Measurements from ENCODE around the gene DAB2IP. TPM values are rescaled to one million over a fixed set of nuclear protein-coding genes. Genes with fewer than 3 reads are reported as not detected.
A peak's percentile ranks its signal among the peaks of the same experiment; 100 is the strongest.

DAB2IP gene
- total and polyA plus RNA-seq, 2 experiments from 2014 or later: 8.9 to 42.8 TPM

DNA sequence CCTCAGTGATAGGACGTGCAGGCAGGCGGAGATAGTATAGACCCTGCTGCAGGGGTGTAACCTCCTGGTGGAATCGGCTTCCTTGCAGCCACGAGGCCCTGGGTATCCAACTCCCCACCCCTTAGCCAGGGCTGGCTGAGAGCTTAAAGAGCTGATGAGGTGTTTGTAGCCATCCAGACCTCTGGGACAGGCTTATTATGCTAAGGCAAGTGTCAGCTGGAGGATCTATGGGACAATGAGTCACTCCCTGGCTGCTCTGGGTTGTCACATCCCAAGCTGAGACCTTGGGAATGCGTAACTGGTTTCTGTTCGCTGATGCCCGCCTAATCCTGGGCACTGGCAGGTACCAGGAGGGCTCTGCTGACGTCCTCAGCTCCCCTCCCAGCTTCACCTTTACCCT lies 38.9 kb downstream of the DAB2IP start (continued):
- TF ChIP-seq, protein P1, sequence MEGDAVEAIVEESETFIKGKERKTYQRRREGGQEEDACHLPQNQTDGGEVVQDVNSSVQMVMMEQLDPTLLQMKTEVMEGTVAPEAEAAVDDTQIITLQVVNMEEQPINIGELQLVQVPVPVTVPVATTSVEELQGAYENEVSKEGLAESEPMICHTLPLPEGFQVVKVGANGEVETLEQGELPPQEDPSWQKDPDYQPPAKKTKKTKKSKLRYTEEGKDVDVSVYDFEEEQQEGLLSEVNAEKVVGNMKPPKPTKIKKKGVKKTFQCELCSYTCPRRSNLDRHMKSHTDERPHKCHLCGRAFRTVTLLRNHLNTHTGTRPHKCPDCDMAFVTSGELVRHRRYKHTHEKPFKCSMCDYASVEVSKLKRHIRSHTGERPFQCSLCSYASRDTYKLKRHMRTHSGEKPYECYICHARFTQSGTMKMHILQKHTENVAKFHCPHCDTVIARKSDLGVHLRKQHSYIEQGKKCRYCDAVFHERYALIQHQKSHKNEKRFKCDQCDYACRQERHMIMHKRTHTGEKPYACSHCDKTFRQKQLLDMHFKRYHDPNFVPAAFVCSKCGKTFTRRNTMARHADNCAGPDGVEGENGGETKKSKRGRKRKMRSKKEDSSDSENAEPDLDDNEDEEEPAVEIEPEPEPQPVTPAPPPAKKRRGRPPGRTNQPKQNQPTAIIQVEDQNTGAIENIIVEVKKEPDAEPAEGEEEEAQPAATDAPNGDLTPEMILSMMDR (conservative IDR thresholded peaks at IDR 0.05; ENCODE audit: low read depth in 2 of 2): no peak
- TF ChIP-seq, protein P2, sequence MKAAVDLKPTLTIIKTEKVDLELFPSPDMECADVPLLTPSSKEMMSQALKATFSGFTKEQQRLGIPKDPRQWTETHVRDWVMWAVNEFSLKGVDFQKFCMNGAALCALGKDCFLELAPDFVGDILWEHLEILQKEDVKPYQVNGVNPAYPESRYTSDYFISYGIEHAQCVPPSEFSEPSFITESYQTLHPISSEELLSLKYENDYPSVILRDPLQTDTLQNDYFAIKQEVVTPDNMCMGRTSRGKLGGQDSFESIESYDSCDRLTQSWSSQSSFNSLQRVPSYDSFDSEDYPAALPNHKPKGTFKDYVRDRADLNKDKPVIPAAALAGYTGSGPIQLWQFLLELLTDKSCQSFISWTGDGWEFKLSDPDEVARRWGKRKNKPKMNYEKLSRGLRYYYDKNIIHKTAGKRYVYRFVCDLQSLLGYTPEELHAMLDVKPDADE (IDR thresholded peaks at IDR 0.05): no peak
- TF ChIP-seq STAT1 (IDR thresholded peaks at IDR 0.05; ENCODE audit: unreplicated experiment) (no peak), JUNB (IDR thresholded peaks at IDR 0.05; ENCODE audit: unreplicated experiment) (no peak), EZH2phosphoT487 (IDR thresholded peaks at IDR 0.05; ENCODE audit: unreplicated experiment) (no peak), EZH2 (IDR thresholded peaks at IDR 0.05; ENCODE audit: low read depth, unreplicated experiment) (no peak)

DNA sequence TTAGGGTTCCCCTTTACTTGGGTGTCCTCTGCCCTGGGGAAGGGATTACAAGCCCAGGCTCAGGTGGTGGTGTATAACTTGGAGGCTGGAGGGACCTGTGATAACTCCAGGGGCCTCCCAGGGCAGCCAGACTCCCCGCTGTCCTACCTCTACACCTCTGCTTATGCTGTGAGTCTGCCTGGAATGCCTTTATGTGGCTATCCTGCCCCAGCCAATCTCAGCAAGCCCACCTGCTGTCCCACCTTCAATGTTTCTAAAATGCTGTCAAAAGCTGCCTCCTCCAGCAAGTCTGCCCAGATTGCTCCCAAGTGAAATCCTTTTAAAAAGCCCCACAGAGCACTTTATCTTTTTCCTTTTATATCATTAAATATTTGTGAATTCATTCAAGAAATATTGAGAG lies 39.3 kb downstream of the DAB2IP start:
- no peaks in the 10 kb centered on the region for H3K27me3 Mint-ChIP-seq (ENCODE audit: insufficient read depth, low read depth, poor library complexity)

More for the DNA sequence above, 39.3 kb downstream of the DAB2IP start:
- Histone ChIP-seq H3K27me3 (ENCODE audit: insufficient read depth) (no peaks in the 10 kb centered on the region), H2AFZ (no peak overlapping the region), H3K9me2 (ENCODE audit: insufficient read depth) (no peaks in the 10 kb centered on the region), H3K4me2 (no peak overlapping the region), H3K79me2 (replicated peaks; ENCODE audit: insufficient read depth) (no peaks in the 10 kb centered on the region), H3F3A (replicated peaks; ENCODE audit: low read depth) (no peaks in the 10 kb centered on the region), H3K27ac (ENCODE audit: low read depth) (no peak overlapping the region), H4K20me1 (replicated peaks; ENCODE audit: insufficient read depth) (peaks cover 13% of the 10 kb centered on the region), H3K36me3 (ENCODE audit: insufficient read depth) (no peaks in the 10 kb centered on the region), H3K4me3 (no peak overlapping the region), H3K4me1 (ENCODE audit: insufficient read depth) (peaks cover 4% of the 10 kb centered on the region; the same call in 1 of the 2 replicates)
- ATAC-seq (peak; percentile 40), DNase-seq (ENCODE audit: low spot score) (no peak)
- Mint-ChIP-seq H3K27ac (no peak overlapping the region; the same call in 1 of the 2 replicates), H3K4me1 (peaks cover 38% of the 10 kb centered on the region), H3K36me3 (ENCODE audit: low read depth) (peaks cover 2% of the 10 kb centered on the region; the same call in 1 of the 3 replicates), H3K9me3 (no peaks in the 10 kb centered on the region; the same call in 2 of the 3 replicates), H3K4me3 (no peak overlapping the region; the same call in 2 of the 3 replicates)
- no peak for TF ChIP-seq ZNF114 (CRISPR knock-in tag; IDR thresholded peaks at IDR 0.05)
- TF ChIP-seq CREB1 (CRISPR knock-in tag; IDR thresholded peaks at IDR 0.05; ENCODE audit: low read depth): no peak
- TF ChIP-seq, protein P3, sequence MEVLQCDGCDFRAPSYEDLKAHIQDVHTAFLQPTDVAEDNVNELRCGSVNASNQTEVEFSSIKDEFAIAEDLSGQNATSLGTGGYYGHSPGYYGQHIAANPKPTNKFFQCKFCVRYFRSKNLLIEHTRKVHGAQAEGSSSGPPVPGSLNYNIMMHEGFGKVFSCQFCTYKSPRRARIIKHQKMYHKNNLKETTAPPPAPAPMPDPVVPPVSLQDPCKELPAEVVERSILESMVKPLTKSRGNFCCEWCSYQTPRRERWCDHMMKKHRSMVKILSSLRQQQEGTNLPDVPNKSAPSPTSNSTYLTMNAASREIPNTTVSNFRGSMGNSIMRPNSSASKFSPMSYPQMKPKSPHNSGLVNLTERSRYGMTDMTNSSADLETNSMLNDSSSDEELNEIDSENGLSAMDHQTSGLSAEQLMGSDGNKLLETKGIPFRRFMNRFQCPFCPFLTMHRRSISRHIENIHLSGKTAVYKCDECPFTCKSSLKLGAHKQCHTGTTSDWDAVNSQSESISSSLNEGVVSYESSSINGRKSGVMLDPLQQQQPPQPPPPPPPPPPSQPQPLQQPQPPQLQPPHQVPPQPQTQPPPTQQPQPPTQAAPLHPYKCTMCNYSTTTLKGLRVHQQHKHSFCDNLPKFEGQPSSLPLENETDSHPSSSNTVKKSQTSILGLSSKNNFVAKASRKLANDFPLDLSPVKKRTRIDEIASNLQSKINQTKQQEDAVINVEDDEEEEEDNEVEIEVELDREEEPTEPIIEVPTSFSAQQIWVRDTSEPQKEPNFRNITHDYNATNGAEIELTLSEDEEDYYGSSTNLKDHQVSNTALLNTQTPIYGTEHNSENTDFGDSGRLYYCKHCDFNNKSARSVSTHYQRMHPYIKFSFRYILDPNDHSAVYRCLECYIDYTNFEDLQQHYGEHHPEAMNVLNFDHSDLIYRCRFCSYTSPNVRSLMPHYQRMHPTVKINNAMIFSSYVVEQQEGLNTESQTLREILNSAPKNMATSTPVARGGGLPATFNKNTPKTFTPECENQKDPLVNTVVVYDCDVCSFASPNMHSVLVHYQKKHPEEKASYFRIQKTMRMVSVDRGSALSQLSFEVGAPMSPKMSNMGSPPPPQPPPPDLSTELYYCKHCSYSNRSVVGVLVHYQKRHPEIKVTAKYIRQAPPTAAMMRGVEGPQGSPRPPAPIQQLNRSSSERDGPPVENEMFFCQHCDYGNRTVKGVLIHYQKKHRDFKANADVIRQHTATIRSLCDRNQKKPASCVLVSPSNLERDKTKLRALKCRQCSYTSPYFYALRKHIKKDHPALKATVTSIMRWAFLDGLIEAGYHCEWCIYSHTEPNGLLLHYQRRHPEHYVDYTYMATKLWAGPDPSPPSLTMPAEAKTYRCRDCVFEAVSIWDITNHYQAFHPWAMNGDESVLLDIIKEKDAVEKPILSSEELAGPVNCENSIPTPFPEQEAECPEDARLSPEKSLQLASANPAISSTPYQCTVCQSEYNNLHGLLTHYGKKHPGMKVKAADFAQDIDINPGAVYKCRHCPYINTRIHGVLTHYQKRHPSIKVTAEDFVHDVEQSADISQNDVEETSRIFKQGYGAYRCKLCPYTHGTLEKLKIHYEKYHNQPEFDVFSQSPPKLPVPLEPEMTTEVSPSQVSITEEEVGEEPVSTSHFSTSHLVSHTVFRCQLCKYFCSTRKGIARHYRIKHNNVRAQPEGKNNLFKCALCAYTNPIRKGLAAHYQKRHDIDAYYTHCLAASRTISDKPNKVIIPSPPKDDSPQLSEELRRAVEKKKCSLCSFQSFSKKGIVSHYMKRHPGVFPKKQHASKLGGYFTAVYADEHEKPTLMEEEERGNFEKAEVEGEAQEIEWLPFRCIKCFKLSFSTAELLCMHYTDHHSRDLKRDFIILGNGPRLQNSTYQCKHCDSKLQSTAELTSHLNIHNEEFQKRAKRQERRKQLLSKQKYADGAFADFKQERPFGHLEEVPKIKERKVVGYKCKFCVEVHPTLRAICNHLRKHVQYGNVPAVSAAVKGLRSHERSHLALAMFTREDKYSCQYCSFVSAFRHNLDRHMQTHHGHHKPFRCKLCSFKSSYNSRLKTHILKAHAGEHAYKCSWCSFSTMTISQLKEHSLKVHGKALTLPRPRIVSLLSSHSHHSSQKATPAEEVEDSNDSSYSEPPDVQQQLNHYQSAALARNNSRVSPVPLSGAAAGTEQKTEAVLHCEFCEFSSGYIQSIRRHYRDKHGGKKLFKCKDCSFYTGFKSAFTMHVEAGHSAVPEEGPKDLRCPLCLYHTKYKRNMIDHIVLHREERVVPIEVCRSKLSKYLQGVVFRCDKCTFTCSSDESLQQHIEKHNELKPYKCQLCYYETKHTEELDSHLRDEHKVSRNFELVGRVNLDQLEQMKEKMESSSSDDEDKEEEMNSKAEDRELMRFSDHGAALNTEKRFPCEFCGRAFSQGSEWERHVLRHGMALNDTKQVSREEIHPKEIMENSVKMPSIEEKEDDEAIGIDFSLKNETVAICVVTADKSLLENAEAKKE (CRISPR knock-in tag; IDR thresholded peaks at IDR 0.05): no peak
- TF ChIP-seq, protein P4, sequence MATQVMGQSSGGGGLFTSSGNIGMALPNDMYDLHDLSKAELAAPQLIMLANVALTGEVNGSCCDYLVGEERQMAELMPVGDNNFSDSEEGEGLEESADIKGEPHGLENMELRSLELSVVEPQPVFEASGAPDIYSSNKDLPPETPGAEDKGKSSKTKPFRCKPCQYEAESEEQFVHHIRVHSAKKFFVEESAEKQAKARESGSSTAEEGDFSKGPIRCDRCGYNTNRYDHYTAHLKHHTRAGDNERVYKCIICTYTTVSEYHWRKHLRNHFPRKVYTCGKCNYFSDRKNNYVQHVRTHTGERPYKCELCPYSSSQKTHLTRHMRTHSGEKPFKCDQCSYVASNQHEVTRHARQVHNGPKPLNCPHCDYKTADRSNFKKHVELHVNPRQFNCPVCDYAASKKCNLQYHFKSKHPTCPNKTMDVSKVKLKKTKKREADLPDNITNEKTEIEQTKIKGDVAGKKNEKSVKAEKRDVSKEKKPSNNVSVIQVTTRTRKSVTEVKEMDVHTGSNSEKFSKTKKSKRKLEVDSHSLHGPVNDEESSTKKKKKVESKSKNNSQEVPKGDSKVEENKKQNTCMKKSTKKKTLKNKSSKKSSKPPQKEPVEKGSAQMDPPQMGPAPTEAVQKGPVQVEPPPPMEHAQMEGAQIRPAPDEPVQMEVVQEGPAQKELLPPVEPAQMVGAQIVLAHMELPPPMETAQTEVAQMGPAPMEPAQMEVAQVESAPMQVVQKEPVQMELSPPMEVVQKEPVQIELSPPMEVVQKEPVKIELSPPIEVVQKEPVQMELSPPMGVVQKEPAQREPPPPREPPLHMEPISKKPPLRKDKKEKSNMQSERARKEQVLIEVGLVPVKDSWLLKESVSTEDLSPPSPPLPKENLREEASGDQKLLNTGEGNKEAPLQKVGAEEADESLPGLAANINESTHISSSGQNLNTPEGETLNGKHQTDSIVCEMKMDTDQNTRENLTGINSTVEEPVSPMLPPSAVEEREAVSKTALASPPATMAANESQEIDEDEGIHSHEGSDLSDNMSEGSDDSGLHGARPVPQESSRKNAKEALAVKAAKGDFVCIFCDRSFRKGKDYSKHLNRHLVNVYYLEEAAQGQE (IDR thresholded peaks at IDR 0.05; ENCODE audit: unreplicated experiment): no peak
- TF ChIP-seq NANOG (IDR thresholded peaks at IDR 0.05; ENCODE audit: borderline replicate concordance): no peak
- TF ChIP-seq STAT1 (IDR thresholded peaks at IDR 0.05; ENCODE audit: unreplicated experiment): no peak
- TF ChIP-seq ZNF331 (CRISPR knock-in tag; IDR thresholded peaks at IDR 0.05; ENCODE audit: low read depth): no peak

All from GM23338 (cell line).